Activated CD4-positive, alpha-beta T cell treated with anti-CD3 and anti-CD28 coated beads for 36 hours (primary cell): ENCODE results near the gene MRPL54. TPM values are rescaled to one million over a fixed set of nuclear protein-coding genes. Genes with fewer than 3 reads are reported as not detected.

Source experiments
- ATAC-seq: fragments of 200-7000 bp; cut with Tn5 transposase; one replicate; pipeline ENCODE4 v1.10.0; 2021; ENCODE audit warnings: mild to moderate bottlenecking, moderate library complexity
- CTCF ChIA-PET: fragments of 350-600 bp; sonication (Branson Sonifier 250); formaldehyde crosslinking; loops from one replicate; lab custom pipeline; 2021; ENCODE audit warnings: antibody characterized with exemption; lab: Charles Lee
- POLR2A ChIA-PET: fragments of 350-600 bp; sonication (Branson Sonifier 250); formaldehyde crosslinking; loops from one replicate; lab custom pipeline; 2021; ENCODE audit warnings: antibody characterized with exemption, inconsistent platforms; lab: Charles Lee
- DNase-seq: peaks from one replicate; pipeline ENCODE4 v3.0.0-alpha.2; 2020
- H3K27ac Mint-ChIP-seq: one replicate; pipeline ENCODE4 v1.8.0; 2021; ENCODE audit warnings: mixed read lengths
- H3K27me3 Mint-ChIP-seq: one replicate; pipeline ENCODE4 v1.8.0; 2021; ENCODE audit warnings: mixed read lengths
- H3K36me3 Mint-ChIP-seq: one replicate; pipeline ENCODE4 v1.8.0; 2021; ENCODE audit warnings: low read depth, mixed read lengths
- H3K4me1 Mint-ChIP-seq: one replicate; pipeline ENCODE4 v1.8.0; 2021; ENCODE audit warnings: mixed read lengths
- H3K4me3 Mint-ChIP-seq: one replicate; pipeline ENCODE4 v1.8.0; 2021; ENCODE audit warnings: mild to moderate bottlenecking, moderate library complexity, mixed read lengths
- H3K9me3 Mint-ChIP-seq: one replicate; pipeline ENCODE4 v1.8.0; 2021; ENCODE audit warnings: low read depth, mixed read lengths
- intact Hi-C, 2 experiments: fragments of 100-400 bp; cut with DNase I in 1 of 2; cut with micrococcal nuclease in 1 of 2; formaldehyde crosslinking; loops; one replicate each; pipeline versions ENCODE4 v1.14.2 to v1.15.1; 2022 to 2024; cut with DNase I, micrococcal nuclease
- total RNA-seq, 2 experiments: library from RNA; stranded (reverse); gene quantifications; one replicate each; pipeline ENCODE4 v1.2.3, GENCODE V29; 2021

MRPL54 gene
- total RNA-seq, result 10 to 100 TPM; 54.8 to 63.9 TPM

- Mint-ChIP-seq H3K9me3 (no peaks in the 10 kb centered on the region), H3K27me3 (no peaks in the 10 kb centered on the region), H3K27ac (peak within 1 kb of the TSS; percentile 99), H3K4me1 (peaks cover 39% of the 10 kb centered on the region), H3K36me3 (peaks cover 16% of the 10 kb centered on the region), H3K4me3 (peak within 1 kb of the TSS; percentile 100)
- ATAC-seq (peak; percentile 88), DNase-seq (peak; percentile 100)
- POLR2A ChIA-PET, result interaction anchor here (0.6 to 2.2 kb wide), 7 partner anchors 21 to 296 kb away, joined by 4 to 8 read pairs (median 4); partner anchors contain the start of gene DAPK3
- CTCF ChIA-PET, result interaction anchor here (0.7 to 2.7 kb wide), 17 partner anchors 11 to 812 kb away, joined by 3 to 28 read pairs (median 4); partner anchors contain the start of genes MATK and YJU2
- intact Hi-C loops, result loop anchor here (1.0 to 5.0 kb wide), 18 partner anchors 50 to 1960 kb away; partner anchors contain the start of genes FZR1 (in 2 of the 2), YJU2 (in 2 of the 2), CATSPERD (in 1 of the 2) and CHAF1A (in 1 of the 2)
These were observed at the start of gene MRPL54 for GRCh38 chr19:3762501-3763459. TSS of gene MRPL54 (plus strand) at chr19:3762682. CDS start at chr19:3762701, 19 bp downstream.

GRCh38 chr19:3716147-3716668, 46.3 kb upstream of the MRPL54 start:
- Mint-ChIP-seq H3K36me3 (no peaks in the 10 kb centered on the region), H3K4me3 (no peak overlapping the region), H3K27me3 (no peaks in the 10 kb centered on the region), H3K9me3 (no peaks in the 10 kb centered on the region), H3K4me1 (peaks cover 2% of the 10 kb centered on the region), H3K27ac (no peak overlapping the region)
- POLR2A ChIA-PET, result no interaction called here
- no peak for ATAC-seq
- DNase-seq, result no peak
- intact Hi-C loops, result no loop called here
- CTCF ChIA-PET, result no interaction called here

- ATAC-seq (no peak), DNase-seq (no peak)
- ChIA-PET POLR2A (no interaction called here), CTCF (interaction anchor here (0.7 to 2.4 kb wide), 5 partner anchors 8 to 76 kb away, joined by 3 to 12 read pairs (median 4); partner anchors contain the start of gene TJP3)
- Mint-ChIP-seq H3K27me3 (peaks cover 4% of the 10 kb centered on the region), H3K9me3 (no peaks in the 10 kb centered on the region), H3K36me3 (no peaks in the 10 kb centered on the region), H3K4me3 (no peak overlapping the region), H3K4me1 (peaks cover 10% of the 10 kb centered on the region), H3K27ac (no peak overlapping the region)
- intact Hi-C loops, result loop anchor here in 1 of 2 experiments (2.0 kb wide), 1 partner anchor 41 kb away; the partner anchor contains the start of gene APBA3
These were observed 42.6 kb upstream of the MRPL54 start for GRCh38 chr19:3719868-3720267.

GRCh38 chr19:3720349-3720917, 42.0 kb upstream of the MRPL54 start:
- Mint-ChIP-seq H3K4me3 (no peak overlapping the region), H3K27me3 (peaks cover 4% of the 10 kb centered on the region), H3K36me3 (no peaks in the 10 kb centered on the region), H3K27ac (no peak overlapping the region), H3K4me1 (peaks cover 10% of the 10 kb centered on the region), H3K9me3 (no peaks in the 10 kb centered on the region)
- DNase-seq (no peak), ATAC-seq (no peak)
- CTCF ChIA-PET, result interaction anchor here (0.7 to 2.4 kb wide), 5 partner anchors 9 to 267 kb away, joined by 3 to 12 read pairs (median 4); partner anchors contain the start of gene TJP3
- POLR2A ChIA-PET, result no interaction called here
- intact Hi-C loops, result loop anchor here in 1 of 2 experiments (2.0 kb wide), 1 partner anchor 40 kb away; the partner anchor contains the start of gene APBA3

- Mint-ChIP-seq H3K9me3 (no peaks in the 10 kb centered on the region), H3K27ac (no peak overlapping the region), H3K36me3 (no peaks in the 10 kb centered on the region), H3K4me3 (peak overlapping the region; percentile 13), H3K27me3 (peaks cover 4% of the 10 kb centered on the region), H3K4me1 (peaks cover 10% of the 10 kb centered on the region)
- ChIA-PET CTCF (interaction anchor here (0.6 to 1.4 kb wide), 4 partner anchors 31 to 266 kb away, joined by 3 to 5 read pairs (median 4); no protein-coding TSS in a partner anchor), POLR2A (interaction anchor here (0.6 kb wide), 1 partner anchor 165 kb away, joined by 3 read pairs; no protein-coding TSS in a partner anchor)
- ATAC-seq (peak; percentile 94), DNase-seq (peak; percentile 92)
- intact Hi-C loops, result loop anchor here in 1 of 2 experiments (1.0 to 2.0 kb wide), 5 partner anchors 39 to 164 kb away; partner anchors contain the start of genes APBA3, HMG20B and MFSD12
These were observed 41.2 kb upstream of the MRPL54 start for GRCh38 chr19:3721131-3721886.

- no peak for ATAC-seq
- CTCF ChIA-PET, result interaction anchor here (0.6 to 1.4 kb wide), 2 partner anchors 32 to 48 kb away, joined by 3 to 5 read pairs; no protein-coding TSS in a partner anchor
- Mint-ChIP-seq H3K9me3 (no peaks in the 10 kb centered on the region), H3K36me3 (no peaks in the 10 kb centered on the region), H3K27me3 (peaks cover 4% of the 10 kb centered on the region), H3K27ac (no peak overlapping the region), H3K4me1 (peaks cover 10% of the 10 kb centered on the region), H3K4me3 (peak overlapping the region; percentile 13)
- POLR2A ChIA-PET, result interaction anchor here (0.6 kb wide), 1 partner anchor 165 kb away, joined by 3 read pairs; no protein-coding TSS in a partner anchor
- intact Hi-C loops, result loop anchor here in 1 of 2 experiments (1.0 to 2.0 kb wide), 5 partner anchors 39 to 165 kb away; partner anchors contain the start of genes APBA3, HMG20B and MFSD12
- DNase-seq, result no peak
These were observed 40.5 kb upstream of the MRPL54 start for GRCh38 chr19:3721887-3722442.

GRCh38 chr19:3722443-3723109, 39.9 kb upstream of the MRPL54 start:
- intact Hi-C loops, result no loop called here
- H3K27me3 Mint-ChIP-seq, result peaks cover 4% of the 10 kb centered on the region
- CTCF ChIA-PET, result interaction anchor here (0.6 to 1.4 kb wide), 2 partner anchors 33 to 49 kb away, joined by 3 to 5 read pairs; no protein-coding TSS in a partner anchor

GRCh38 chr19:3723110-3723488, 39.4 kb upstream of the MRPL54 start:
- Mint-ChIP-seq H3K4me3 (no peak overlapping the region), H3K9me3 (no peaks in the 10 kb centered on the region), H3K27ac (no peak overlapping the region), H3K27me3 (peaks cover 4% of the 10 kb centered on the region), H3K36me3 (no peaks in the 10 kb centered on the region), H3K4me1 (peaks cover 10% of the 10 kb centered on the region)
- CTCF ChIA-PET, result no interaction called here
- no peak for ATAC-seq
- intact Hi-C loops, result no loop called here
- POLR2A ChIA-PET, result interaction anchor here (0.5 to 0.8 kb wide), 2 partner anchors 89 to 515 kb away, joined by 3 read pairs; no protein-coding TSS in a partner anchor
- no peak for DNase-seq

More at GRCh38 chr19:3722443-3723109, 39.9 kb upstream of the MRPL54 start:
- Mint-ChIP-seq H3K36me3 (no peaks in the 10 kb centered on the region), H3K4me3 (peak overlapping the region; percentile 13), H3K4me1 (peaks cover 10% of the 10 kb centered on the region), H3K27ac (no peak overlapping the region), H3K9me3 (no peaks in the 10 kb centered on the region)
- POLR2A ChIA-PET, result interaction anchor here (0.5 kb wide), 1 partner anchor 516 kb away, joined by 3 read pairs; no protein-coding TSS in a partner anchor
- DNase-seq, result no peak
- ATAC-seq, result no peak

- no peak for ATAC-seq
- intact Hi-C loops, result no loop called here
- POLR2A ChIA-PET, result interaction anchor here (0.8 kb wide), 1 partner anchor 89 kb away, joined by 3 read pairs; no protein-coding TSS in a partner anchor
These were observed 38.6 kb upstream of the MRPL54 start for GRCh38 chr19:3723883-3724282.

More at GRCh38 chr19:3723883-3724282, 38.6 kb upstream of the MRPL54 start:
- H3K4me3 Mint-ChIP-seq, result no peak overlapping the region
- no peaks in the 10 kb centered on the region for H3K36me3 Mint-ChIP-seq
- H3K27ac Mint-ChIP-seq, result no peak overlapping the region
- peaks cover 4% of the 10 kb centered on the region for H3K27me3 Mint-ChIP-seq
- no peaks in the 10 kb centered on the region for H3K9me3 Mint-ChIP-seq
- CTCF ChIA-PET, result no interaction called here
- no peak for DNase-seq
- H3K4me1 Mint-ChIP-seq, result peaks cover 13% of the 10 kb centered on the region
